Endothelial cell of hepatic sinusoid (primary cell): Measurements from ENCODE around the gene ITGB3BP.
"Not testable (repeated sequence)": the region's sequence is repeated elsewhere in the genome, so short reads cannot be mapped to it uniquely, and the experiment has no call there.

Experiments
- in situ Hi-C: cut with HindIII; loops from 2 replicates; pipeline ENCODE4 v1.10.0; 2017; ENCODE audit warnings: low sequenced_read_pairs

Gene ITGB3BP

GRCh38 chr1:63522891-63523728 lies at the start of gene ITGB3BP, which contains the start of gene EFCAB7:
Gene ITGB3BP, minus strand, starts transcription at chr1:63523225. Its CDS starts 92 bp downstream, at chr1:63523133.
Gene EFCAB7, plus strand, starts transcription at chr1:63523525. Its CDS starts 2,048 bp downstream, at chr1:63525573.
- in situ Hi-C loops = no loop called here

DNA sequence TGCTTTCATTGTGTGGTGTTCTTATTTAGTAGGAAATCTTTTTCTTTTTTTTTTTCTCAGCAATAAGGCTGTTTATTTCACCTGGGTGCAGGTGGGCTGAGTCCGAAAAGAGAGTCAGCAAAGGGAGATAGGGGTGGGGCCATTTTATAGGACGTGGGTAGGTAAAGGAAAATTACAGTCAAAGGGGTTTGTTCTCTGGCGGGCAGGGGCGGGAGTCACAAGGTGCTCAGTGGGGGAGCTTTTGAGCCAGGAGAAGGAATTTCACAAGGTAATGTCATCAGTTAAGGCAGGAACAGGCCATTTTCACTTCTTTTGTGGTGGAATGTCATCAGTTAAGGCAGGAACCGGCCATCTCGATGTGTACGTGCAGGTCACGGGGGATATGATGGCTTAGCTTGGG lies 49.7 kb upstream of the ITGB3BP start:
- in situ Hi-C loops = not testable (repeated sequence)

GRCh38 chr1:63569640-63570316 lies 46.8 kb upstream of the ITGB3BP start:
- in situ Hi-C loops = no loop called here

- in situ Hi-C loops = no loop called here
Observed at GRCh38 chr1:63569068-63569467, 46.0 kb upstream of the ITGB3BP start.

DNA sequence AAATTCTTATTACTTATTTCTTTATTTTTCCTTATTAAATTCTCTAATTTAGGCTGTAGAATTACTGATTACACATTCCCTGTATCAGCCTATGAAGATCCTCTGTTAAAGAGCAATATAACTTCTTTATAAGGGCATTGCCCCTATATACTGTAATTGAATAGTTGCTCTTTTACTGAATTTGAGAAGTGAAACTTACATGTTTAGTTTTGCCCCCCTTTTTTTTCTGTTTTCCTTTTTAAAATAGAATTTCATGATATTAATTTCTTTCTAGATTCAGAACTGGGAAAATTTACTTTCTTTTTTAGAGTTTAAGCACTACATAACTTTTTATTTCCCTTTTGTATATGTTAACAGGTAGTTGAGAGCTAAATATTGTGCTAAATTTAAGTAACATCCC lies 40.7 kb upstream of the ITGB3BP start:
- in situ Hi-C loops = no loop called here

- in situ Hi-C loops = no loop called here
Observed at GRCh38 chr1:63559357-63559756, 36.3 kb upstream of the ITGB3BP start.

- in situ Hi-C loops = no loop called here
Observed at GRCh38 chr1:63557365-63557987, 34.5 kb upstream of the ITGB3BP start.

GRCh38 chr1:63555480-63555879 lies 32.5 kb upstream of the ITGB3BP start:
- in situ Hi-C loops = no loop called here

DNA sequence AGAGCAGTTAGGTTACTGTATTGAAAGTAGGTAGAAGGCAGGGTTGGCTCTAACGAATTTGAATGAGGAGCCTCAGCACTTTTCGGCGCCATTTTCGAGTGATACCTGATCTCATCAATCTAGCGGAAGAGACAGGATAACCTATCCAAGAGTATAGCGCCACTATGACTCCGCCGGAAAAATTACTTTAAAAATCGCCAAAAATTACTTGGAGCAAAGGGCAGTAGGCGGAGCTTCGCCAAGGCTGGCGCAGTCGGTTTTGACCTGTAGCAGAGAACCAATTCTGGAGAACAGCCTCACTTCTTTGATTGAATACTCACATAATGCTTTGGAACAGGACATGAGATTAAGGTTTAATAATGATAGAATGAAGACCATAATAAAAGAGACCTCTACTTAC lies 25.9 kb upstream of the ITGB3BP start:
- in situ Hi-C loops = no loop called here

GRCh38 chr1:63548303-63548702 lies 25.3 kb upstream of the ITGB3BP start:
- in situ Hi-C loops = no loop called here

- in situ Hi-C loops = no loop called here
Observed at GRCh38 chr1:63547621-63548294, 24.7 kb upstream of the ITGB3BP start.

GRCh38 chr1:63545780-63546179 lies 22.8 kb upstream of the ITGB3BP start:
- in situ Hi-C loops = no loop called here

GRCh38 chr1:63537940-63538339 lies 14.9 kb upstream of the ITGB3BP start:
- in situ Hi-C loops = no loop called here

GRCh38 chr1:63537006-63537405 lies 14.0 kb upstream of the ITGB3BP start:
- in situ Hi-C loops = no loop called here

GRCh38 chr1:63534406-63534805 lies 11.4 kb upstream of the ITGB3BP start:
- in situ Hi-C loops = no loop called here

DNA sequence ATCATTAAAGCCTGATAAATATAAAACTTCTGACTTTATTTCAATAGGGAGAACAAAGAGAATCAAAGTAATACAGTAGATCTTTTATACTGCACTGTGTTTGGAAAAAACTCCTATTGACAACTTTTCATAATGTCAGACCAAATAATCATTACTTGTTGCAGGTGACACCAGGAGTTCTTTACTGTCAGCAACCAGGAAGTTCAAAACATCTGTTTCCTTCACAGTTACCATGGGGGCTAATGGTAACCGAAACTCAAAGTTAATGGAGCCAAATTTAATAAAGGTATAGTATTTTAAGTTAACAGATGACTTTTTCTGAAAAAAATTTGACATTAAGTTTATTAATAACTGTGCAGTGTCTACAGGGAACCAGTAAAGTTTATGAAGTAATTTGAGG lies 10.9 kb upstream of the ITGB3BP start:
- in situ Hi-C loops = no loop called here

DNA sequence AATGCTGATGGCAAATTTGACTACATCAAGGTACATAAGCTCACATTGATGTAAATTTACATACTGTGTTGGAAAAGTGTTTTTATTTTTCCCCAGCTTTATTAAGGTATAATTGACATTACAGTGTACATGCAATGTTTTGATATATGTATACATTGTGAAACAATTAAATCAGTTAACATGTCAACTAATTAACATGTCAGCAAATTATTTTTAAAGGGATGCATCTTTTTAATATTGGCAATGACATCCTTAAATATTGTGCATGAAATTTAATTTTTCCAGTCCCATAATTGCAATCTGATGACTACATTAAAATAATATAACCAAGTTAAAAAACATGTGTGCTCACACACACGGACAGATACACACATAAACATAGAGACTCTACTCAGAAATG lies 9.7 kb upstream of the ITGB3BP start:
- in situ Hi-C loops = no loop called here

DNA sequence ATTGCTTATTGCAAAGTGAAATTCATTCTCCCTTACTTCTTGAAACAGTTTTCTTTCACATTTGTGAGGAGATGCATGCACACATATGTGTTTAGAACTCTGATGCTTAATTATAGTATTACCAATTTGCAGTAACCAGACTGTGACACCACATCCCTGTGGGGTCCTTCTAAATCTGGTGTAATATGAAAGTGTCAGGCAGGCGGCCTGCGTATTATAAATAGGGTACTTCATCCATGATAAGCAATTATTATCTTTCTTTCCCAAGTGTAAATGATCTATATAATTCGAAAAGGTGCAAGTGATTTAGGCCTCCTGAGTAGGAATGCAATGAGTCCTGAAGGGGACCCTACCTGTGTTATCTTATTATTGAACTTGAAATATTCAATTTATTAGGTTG lies 1.2 kb upstream of the ITGB3BP start:
- in situ Hi-C loops = no loop called here

DNA sequence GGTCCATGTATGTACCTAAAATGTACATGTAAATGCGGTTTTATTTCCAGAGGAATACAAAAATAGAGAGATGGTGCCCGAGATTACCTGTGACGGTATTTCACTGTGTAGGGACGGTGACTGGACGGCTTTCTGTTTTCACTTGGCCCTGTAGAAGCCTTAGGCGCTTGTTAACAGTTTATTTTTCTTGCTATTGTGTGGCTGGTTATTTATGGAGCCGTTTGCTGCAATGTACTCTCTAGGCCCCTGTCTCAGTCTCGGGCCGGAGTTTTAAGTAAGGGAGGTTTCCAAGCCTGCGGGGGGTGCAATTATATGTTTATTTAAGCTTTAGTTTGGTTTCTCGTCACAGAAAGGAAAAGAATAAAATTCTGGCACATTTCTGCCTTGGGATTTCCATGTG lies 713 bp upstream of the ITGB3BP start:
- in situ Hi-C loops = no loop called here

- in situ Hi-C loops = no loop called here
Observed at GRCh38 chr1:63516629-63517028, 6.4 kb downstream of the ITGB3BP start.

- in situ Hi-C loops = no loop called here
Observed at GRCh38 chr1:63512584-63512983, 10.4 kb downstream of the ITGB3BP start.
